ENCODE results near the gene NIBAN1.

The NIBAN1 gene

DNA sequence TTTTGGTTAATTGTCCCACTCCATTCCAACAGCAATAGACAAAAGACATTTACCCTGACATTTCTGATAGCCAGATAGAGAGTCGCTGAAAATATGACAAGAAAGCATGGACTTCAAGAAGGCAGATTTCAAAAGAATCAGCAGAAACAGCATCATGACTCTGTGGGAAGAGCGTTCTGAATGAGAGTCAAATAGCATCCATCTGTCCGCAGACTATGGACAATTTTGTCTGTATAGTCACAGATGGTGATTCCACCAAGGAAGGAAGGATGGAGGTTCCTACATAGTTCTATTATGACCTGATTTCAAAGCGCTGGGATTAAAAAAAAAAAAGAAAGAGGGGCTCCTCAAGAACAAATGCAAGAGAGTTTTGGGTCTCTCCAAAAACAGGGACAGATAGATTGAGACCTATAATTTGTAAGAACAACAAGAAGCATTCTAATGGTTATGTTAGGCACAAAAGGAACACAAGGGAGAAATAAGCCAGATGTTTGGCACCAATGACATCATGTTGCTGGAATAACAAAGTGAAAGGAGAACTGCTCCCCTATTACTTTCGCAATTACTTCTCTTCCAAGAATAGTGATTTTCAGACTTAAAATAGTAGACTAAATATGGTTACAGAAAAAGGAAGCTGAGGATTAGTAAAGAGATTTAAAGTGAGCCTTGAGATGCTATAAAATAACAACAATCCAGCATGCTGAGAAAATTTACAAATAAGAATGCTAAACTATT is 28.5 kb downstream of the NIBAN1 start:
- peak; percentile 55 to 79 for DNase-seq

DNA sequence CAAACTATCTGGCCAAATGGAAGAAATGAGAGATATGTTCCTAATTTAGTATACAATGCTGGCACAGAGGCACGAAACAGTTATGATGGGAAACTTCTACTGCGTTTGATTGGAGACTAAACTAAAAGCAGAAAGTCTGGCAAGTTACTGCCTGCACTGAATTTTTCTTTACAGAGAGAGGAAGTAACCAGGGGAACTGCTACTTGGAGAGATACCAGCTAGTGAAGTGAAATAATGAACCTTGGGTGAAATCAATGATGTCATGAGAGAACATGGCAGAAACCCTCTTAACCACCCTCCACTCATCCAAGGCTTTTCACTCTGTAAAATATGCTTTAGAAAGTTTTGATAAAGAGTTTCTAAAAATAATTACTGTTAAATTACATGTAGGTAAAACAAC is 29.3 kb downstream of the NIBAN1 start:
- DNase-seq = peak; percentile 62 to 67

DNA sequence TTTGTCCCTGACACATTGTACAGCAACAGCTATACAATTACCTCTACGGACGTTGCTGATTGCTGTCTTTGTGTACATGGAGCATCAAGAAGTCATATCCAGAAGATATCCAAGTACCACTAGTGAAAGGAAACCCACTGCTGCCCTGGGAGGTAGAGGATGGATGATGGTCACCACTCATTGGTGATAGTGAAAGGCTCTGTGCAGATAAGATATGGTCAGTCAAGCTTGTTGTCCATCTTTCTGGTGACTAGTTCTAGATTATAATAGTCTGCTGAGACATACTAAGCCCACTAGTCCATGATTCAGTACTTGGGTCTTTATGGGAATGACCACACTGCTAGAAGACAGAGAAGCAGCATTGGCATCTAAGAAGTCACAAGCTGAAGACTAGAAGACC is 30.3 kb downstream of the NIBAN1 start:
- DNase-seq = no peak

DNA sequence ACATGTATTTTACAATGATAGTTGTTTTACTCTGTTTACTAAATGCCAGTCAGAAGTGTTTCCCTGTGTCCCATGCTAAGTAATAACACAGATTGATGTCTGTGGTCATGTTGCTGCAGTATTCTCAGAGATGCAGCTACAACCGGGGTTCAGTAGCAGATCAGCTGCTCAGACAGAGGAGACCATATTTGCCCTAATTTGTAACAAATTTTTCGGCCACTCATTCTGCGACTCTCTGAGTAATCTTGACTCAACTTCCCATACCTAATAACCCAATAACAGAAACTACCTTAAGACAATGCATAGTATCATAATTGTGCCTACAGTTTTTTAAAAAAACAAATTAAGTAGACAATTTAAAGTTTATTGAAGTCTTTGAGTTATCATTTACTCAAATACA is 32.6 kb downstream of the NIBAN1 start:
- DNase-seq = no peak

- no peak for DNase-seq
These were observed 32.9 kb downstream of the NIBAN1 start for GRCh38 chr1:184941410-184941733.

- DNase-seq = no peak
These were observed 33.5 kb downstream of the NIBAN1 start for GRCh38 chr1:184940694-184941409.

DNA sequence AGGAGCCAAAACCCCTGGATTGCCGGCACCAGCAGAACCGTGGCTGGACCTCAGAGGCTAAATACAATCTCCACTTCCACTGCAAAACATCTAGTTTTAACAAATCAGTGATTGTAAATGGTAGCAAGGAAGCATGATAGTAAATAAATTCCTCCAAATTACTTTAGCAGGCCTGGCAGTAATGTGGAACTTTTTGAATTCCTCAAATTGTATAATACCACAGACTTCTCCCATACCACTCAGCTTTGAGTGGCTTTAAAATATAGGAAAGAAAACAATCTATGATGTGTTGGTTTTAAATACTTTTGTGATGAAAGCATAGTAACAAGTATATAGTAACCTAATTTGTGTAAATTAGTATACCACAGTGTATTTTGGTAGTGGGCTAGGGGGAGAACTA is 34.1 kb downstream of the NIBAN1 start:
- DNase-seq = no peak

GRCh38 chr1:184937729-184938128 is 36.6 kb downstream of the NIBAN1 start:
- no peak for DNase-seq

DNA sequence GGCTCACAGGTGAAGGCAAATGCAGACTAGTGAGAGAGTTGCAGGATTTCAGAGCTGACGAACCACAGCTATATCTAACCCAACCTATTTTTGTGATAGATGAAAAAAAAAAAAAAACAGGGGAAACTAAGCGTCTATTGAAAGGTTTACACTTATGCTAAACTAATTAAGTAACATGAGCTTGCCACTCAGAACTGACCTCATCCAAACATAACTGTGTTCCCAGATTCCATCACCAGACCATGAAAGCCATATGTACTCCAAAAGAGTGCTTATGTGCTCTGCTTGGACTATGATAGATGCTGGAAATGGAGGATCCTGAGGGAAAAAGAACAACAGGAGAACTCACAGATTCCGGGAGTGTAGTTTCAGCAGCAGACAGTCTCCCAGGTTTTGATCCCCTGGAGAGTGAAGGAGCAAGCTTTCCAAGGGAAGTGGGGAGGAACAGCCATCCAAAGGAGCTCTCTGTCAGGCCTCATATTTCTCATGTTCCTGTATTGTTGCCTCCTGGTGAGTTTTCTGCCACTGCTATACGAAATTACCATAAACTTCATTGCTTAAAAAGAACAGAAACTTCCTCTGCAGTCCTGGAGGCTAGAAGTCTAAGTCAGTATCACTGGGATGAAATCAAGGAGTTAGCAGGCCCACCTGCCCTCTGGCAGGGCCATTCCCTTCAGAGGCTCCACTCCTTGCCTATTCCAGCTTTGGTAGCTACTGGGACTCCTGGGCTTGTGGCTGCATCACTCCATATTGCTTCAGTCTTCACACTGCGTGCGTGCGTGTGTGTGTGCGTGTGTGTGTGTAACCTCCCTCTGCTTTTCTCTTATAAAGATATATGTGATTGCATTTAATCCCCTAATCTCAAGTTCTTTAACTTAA is 38.1 kb downstream of the NIBAN1 start:
- no peak for DNase-seq

DNA sequence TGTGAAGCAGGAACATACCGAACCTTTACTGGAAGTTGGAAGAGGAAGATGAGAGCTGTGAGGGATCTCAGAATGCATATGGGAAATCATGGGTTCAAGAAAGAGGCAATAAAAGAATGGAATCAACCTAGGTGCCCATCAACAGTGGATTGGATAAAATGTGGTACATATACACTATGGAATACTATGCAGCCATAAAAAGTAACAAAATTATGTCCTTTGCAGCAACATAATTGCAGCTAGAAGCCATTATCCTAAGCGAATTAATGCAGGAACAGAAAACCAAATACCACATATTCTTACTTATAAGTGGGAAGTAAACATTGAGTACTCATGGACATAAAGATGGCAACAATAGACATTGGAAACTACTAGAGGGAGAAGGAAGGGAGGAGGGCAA is 40.4 kb downstream of the NIBAN1 start:
- DNase-seq = no peak

GRCh38 chr1:184932319-184932718 is 42.0 kb downstream of the NIBAN1 start:
- DNase-seq = no peak

DNA sequence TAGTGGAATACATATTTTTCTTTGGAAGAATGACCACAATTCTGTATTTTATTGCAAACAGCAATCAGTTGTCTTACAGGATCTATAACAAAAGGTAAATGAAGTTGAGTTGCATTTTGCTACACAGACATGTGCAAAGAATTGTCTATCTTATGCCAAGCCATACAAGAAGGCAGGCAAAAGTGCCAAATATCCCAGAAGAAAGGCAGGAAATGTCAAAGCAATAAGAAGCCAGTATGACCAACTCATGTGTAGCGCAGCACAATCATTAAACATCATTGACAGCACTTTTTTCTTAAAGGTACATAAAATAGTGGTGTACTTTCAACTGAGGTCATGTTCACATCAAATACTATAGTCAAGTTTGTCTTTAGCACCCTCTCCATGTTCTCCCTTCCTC is 42.7 kb downstream of the NIBAN1 start:
- DNase-seq = no peak

GRCh38 chr1:184930645-184931044 is 43.7 kb downstream of the NIBAN1 start:
- no peak for DNase-seq

DNA sequence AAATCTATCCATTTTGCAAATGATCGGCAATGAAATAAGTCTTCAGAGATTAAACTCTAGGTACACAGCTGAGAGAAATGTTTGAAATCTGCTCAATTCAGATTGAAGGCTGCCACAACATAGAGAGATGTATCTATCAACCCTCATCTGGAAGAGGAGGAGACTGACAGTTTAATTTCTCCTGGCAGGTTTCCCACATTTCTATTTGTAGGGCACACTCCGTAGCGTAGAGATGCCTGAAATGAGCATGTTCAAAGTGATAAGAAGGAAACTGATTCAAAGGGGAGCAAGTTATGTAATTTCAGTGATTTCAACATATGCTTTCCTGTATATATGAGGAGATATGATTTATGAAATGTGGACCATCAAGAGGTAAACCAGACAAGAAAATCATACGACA is 44.1 kb downstream of the NIBAN1 start:
- DNase-seq = no peak

- DNase-seq = no peak
These were observed 44.6 kb downstream of the NIBAN1 start for GRCh38 chr1:184929711-184930202.

- no peak for DNase-seq
These were observed 45.9 kb downstream of the NIBAN1 start for GRCh38 chr1:184928394-184928793.
